GM21526 (cell line): ENCODE data around the gene TNFAIP1.
"Not testable (repeated sequence)": the region's sequence is repeated elsewhere in the genome, so short reads cannot be mapped to it uniquely, and the experiment has no call there.

Experiments used
- ATAC-seq: cut with Tn5 transposase; IDR thresholded peaks from one replicate; pipeline ENCODE4 v1.9.1; 2021; ENCODE audit warnings: moderate library complexity; ENCODE audit not compliant: unreplicated experiment, low FRiP score

Gene TNFAIP1

GRCh38 chr17:28324267-28324745 is 11.3 kb upstream of the TNFAIP1 start:
- no peak for ATAC-seq

- ATAC-seq = no peak
Measured at GRCh38 chr17:28324781-28325180, 10.8 kb upstream of the TNFAIP1 start.

GRCh38 chr17:28325211-28325610 is 10.3 kb upstream of the TNFAIP1 start:
- no peak for ATAC-seq

GRCh38 chr17:28326114-28326513 is 9.4 kb upstream of the TNFAIP1 start:
- ATAC-seq = no peak

- ATAC-seq = no peak
Measured at GRCh38 chr17:28327031-28327607, 8.4 kb upstream of the TNFAIP1 start.

GRCh38 chr17:28327709-28328108 is 7.9 kb upstream of the TNFAIP1 start:
- no peak for ATAC-seq

GRCh38 chr17:28328325-28328724 is 7.2 kb upstream of the TNFAIP1 start:
- ATAC-seq = no peak

GRCh38 chr17:28330671-28331070 is 4.9 kb upstream of the TNFAIP1 start:
- ATAC-seq = no peak

GRCh38 chr17:28331891-28332420 is 3.6 kb upstream of the TNFAIP1 start:
- ATAC-seq = no peak

GRCh38 chr17:28333083-28333746 is 2.3 kb upstream of the TNFAIP1 start:
- ATAC-seq = no peak

- ATAC-seq = no peak
Measured at GRCh38 chr17:28334171-28334570, 1.4 kb upstream of the TNFAIP1 start.

- no peak for ATAC-seq
Measured at GRCh38 chr17:28334666-28335200, 828 bp upstream of the TNFAIP1 start.

- ATAC-seq = no peak
Measured at GRCh38 chr17:28335959-28336871, 654 bp downstream of the TNFAIP1 start.

- no peak for ATAC-seq
Measured at GRCh38 chr17:28338056-28338768, 2.7 kb downstream of the TNFAIP1 start.

GRCh38 chr17:28338769-28339212 is 3.2 kb downstream of the TNFAIP1 start:
- not testable (repeated sequence) for ATAC-seq

- no peak for ATAC-seq
Measured at GRCh38 chr17:28339431-28339830, 3.9 kb downstream of the TNFAIP1 start.

- no peak for ATAC-seq
Measured at GRCh38 chr17:28340374-28340773, 4.8 kb downstream of the TNFAIP1 start.

- no peak for ATAC-seq
Measured at GRCh38 chr17:28341516-28341915, 6.0 kb downstream of the TNFAIP1 start.

- no peak for ATAC-seq
Measured at GRCh38 chr17:28342313-28342712, 6.8 kb downstream of the TNFAIP1 start.

- ATAC-seq = no peak
Measured at GRCh38 chr17:28343491-28343932, 8.0 kb downstream of the TNFAIP1 start.
